Natural killer cell (primary cell): ENCODE data around the gene INSM1. TPM values are rescaled to one million over a fixed set of nuclear protein-coding genes. Genes with fewer than 3 reads are reported as not detected.

Experiments
- ATAC-seq, 3 donors: fragments of 150-1000 bp in 2 of 3; fragments of 200-7000 bp in 1 of 3; cut with Tn5 transposase; 1 replicate in 1 of 3; 2 replicates in 2 of 3; pipeline ENCODE4 v1.10.0; 2021; ENCODE audit warnings: mild to moderate bottlenecking in 2 of 3, moderate library complexity in 2 of 3
- DNase-seq, 2 donors: peaks; one replicate each; pipeline versions ENCODE4 v3.0.0 to v3.0.0-alpha.2; 2013 to 2021; ENCODE audit warnings: mixed read lengths in 1 of 2
- H3K27ac ChIP-seq: one replicate; pipeline ENCODE4 v1.5.1; 2013; ENCODE audit warnings: mild to moderate bottlenecking, low read length
- H3K27me3 ChIP-seq: one replicate; pipeline ENCODE4 v1.6.1; 2013; ENCODE audit warnings: low read length; ENCODE audit not compliant: control insufficient read depth, insufficient read depth
- H3K36me3 ChIP-seq: one replicate; pipeline ENCODE4 v1.6.1; 2013; ENCODE audit warnings: low read length; ENCODE audit not compliant: control insufficient read depth, insufficient read depth
- H3K4me1 ChIP-seq: one replicate; pipeline ENCODE4 v1.6.1; 2013; ENCODE audit warnings: low read length; ENCODE audit not compliant: control insufficient read depth, insufficient read depth
- H3K4me3 ChIP-seq: one replicate; pipeline ENCODE4 v1.5.1; 2013; ENCODE audit warnings: low read length
- H3K9me3 ChIP-seq: one replicate; pipeline ENCODE4 v1.6.1; 2013; ENCODE audit warnings: low read length; ENCODE audit not compliant: control insufficient read depth, insufficient read depth
- H3K27ac Mint-ChIP-seq, 2 donors: one replicate each; pipeline ENCODE4 v1.8.0; 2022; ENCODE audit warnings: mild to moderate bottlenecking in 2 of 2, mixed read lengths in 2 of 2, moderate library complexity in 1 of 2
- H3K27me3 Mint-ChIP-seq, 2 donors: one replicate each; pipeline ENCODE4 v1.8.0; 2022; ENCODE audit warnings: low read depth in 2 of 2, mixed read lengths in 2 of 2
- H3K36me3 Mint-ChIP-seq: one replicate; pipeline ENCODE4 v1.8.0; 2022; ENCODE audit warnings: mixed read lengths
- H3K4me1 Mint-ChIP-seq, 2 donors: one replicate each; pipeline ENCODE4 v1.8.0; 2022; ENCODE audit warnings: mixed read lengths in 2 of 2
- H3K4me3 Mint-ChIP-seq: one replicate; pipeline ENCODE4 v1.8.0; 2022; ENCODE audit warnings: mild to moderate bottlenecking, moderate library complexity, mixed read lengths
- H3K9me3 Mint-ChIP-seq, 2 donors: one replicate each; pipeline ENCODE4 v1.8.0; 2022; ENCODE audit warnings: mixed read lengths in 2 of 2
- WGBS: methylation state at CpG from one replicate; pipeline ENCODE4 v1.1.7; 2013; ENCODE audit warnings: missing lambda C conversion rate; ENCODE audit not compliant: insufficient coverage; 5-methylcytosine and 5-hydroxymethylcytosine counted together
- intact Hi-C: fragments of 100-400 bp; cut with micrococcal nuclease; formaldehyde crosslinking; loops from one replicate; pipeline ENCODE4 v1.14.2; 2022
- total RNA-seq, 4 donors: library from RNA; stranded (reverse); fragments of 120-200 nt in 1 of 4; gene quantifications; one replicate each; pipeline versions ENCODE4 v1.2.3 to v1.2.4, GENCODE V29; 2013 to 2022
- TF ChIP-seq, protein P1 (sequence below): fragments of 200-600 bp; IDR thresholded peaks from one replicate; pipeline ENCODE4 v1.8.0; 2022; ENCODE audit warnings: antibody characterized with exemption

INSM1 gene
- total RNA-seq, 3 donors from 2014 or later (not counting 1 experiment from before 2014, with no cell fraction given): not detected

GRCh38 chr20:20417876-20418676, 50.2 kb downstream of the INSM1 start:
- no peaks in the 10 kb centered on the region for H3K36me3 Mint-ChIP-seq
- Histone ChIP-seq H3K4me3 (no peak overlapping the region), H3K36me3 (no peaks in the 10 kb centered on the region), H3K27me3 (no peaks in the 10 kb centered on the region), H3K9me3 (no peaks in the 10 kb centered on the region), H3K4me1 (no peaks in the 10 kb centered on the region), H3K27ac (no peak overlapping the region)
- H3K4me3 Mint-ChIP-seq: no peak overlapping the region
- peaks cover 11% of the 10 kb centered on the region in 2 donors for H3K4me1 Mint-ChIP-seq
- WGBS: 49% methylated on average over 8 of the region's 8 CpGs
- H3K27ac Mint-ChIP-seq: no peak overlapping the region
- H3K27me3 Mint-ChIP-seq: no peaks in the 10 kb centered on the region
- intact Hi-C loops: loop anchor here (2.0 kb wide), 1 partner anchor 59 kb away; no protein-coding TSS in a partner anchor
- TF ChIP-seq, protein P1, sequence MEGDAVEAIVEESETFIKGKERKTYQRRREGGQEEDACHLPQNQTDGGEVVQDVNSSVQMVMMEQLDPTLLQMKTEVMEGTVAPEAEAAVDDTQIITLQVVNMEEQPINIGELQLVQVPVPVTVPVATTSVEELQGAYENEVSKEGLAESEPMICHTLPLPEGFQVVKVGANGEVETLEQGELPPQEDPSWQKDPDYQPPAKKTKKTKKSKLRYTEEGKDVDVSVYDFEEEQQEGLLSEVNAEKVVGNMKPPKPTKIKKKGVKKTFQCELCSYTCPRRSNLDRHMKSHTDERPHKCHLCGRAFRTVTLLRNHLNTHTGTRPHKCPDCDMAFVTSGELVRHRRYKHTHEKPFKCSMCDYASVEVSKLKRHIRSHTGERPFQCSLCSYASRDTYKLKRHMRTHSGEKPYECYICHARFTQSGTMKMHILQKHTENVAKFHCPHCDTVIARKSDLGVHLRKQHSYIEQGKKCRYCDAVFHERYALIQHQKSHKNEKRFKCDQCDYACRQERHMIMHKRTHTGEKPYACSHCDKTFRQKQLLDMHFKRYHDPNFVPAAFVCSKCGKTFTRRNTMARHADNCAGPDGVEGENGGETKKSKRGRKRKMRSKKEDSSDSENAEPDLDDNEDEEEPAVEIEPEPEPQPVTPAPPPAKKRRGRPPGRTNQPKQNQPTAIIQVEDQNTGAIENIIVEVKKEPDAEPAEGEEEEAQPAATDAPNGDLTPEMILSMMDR: no peak
- H3K9me3 Mint-ChIP-seq: no peaks in the 10 kb centered on the region
- ATAC-seq (no peak), DNase-seq (no peak)
